22Rv1 (cell line): ENCODE results near the gene FSHR.

ENCODE experiments used
- ZFX ChIP-seq: fragments of 450-650 bp; IDR thresholded peaks from 2 replicates; pipeline ENCODE4 v1.6.1; 2017; ENCODE audit warnings: antibody characterized with exemption, borderline replicate concordance
- TF ChIP-seq, protein P1 (sequence below): fragments of 450-650 bp; IDR thresholded peaks from 2 replicates; pipeline ENCODE4 v1.5.1; 2017; ENCODE audit warnings: mild to moderate bottlenecking

- TF ChIP-seq, protein P1, sequence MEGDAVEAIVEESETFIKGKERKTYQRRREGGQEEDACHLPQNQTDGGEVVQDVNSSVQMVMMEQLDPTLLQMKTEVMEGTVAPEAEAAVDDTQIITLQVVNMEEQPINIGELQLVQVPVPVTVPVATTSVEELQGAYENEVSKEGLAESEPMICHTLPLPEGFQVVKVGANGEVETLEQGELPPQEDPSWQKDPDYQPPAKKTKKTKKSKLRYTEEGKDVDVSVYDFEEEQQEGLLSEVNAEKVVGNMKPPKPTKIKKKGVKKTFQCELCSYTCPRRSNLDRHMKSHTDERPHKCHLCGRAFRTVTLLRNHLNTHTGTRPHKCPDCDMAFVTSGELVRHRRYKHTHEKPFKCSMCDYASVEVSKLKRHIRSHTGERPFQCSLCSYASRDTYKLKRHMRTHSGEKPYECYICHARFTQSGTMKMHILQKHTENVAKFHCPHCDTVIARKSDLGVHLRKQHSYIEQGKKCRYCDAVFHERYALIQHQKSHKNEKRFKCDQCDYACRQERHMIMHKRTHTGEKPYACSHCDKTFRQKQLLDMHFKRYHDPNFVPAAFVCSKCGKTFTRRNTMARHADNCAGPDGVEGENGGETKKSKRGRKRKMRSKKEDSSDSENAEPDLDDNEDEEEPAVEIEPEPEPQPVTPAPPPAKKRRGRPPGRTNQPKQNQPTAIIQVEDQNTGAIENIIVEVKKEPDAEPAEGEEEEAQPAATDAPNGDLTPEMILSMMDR: no peak
- no peak for TF ChIP-seq ZFX
Observed at GRCh38 chr2:49053156-49053555, 101.2 kb downstream of the FSHR start.
